Vagina (tissue), 2 donors: ENCODE measurements around the gene ATP5PD.

ENCODE experiments used
- POLR2A ChIP-seq, 2 donors: fragments of 450-650 bp; IDR thresholded peaks; one replicate each; pipeline ENCODE4 v1.6.1; 2017; ENCODE audit warnings: antibody characterized with exemption in 2 of 2, mild to moderate bottlenecking in 2 of 2, moderate library complexity in 2 of 2
- TF ChIP-seq, protein P1 (sequence below), 3 experiments: fragments of 450-650 bp in 2 of 3; fragments of 200-600 bp in 1 of 3; sonication (generic) in 1 of 3; IDR thresholded peaks; one replicate each; pipeline ENCODE4 v1.5.1; 2017 to 2019; ENCODE audit warnings: antibody characterized with exemption in 3 of 3, mild to moderate bottlenecking in 2 of 3, moderate library complexity in 2 of 3

DNA sequence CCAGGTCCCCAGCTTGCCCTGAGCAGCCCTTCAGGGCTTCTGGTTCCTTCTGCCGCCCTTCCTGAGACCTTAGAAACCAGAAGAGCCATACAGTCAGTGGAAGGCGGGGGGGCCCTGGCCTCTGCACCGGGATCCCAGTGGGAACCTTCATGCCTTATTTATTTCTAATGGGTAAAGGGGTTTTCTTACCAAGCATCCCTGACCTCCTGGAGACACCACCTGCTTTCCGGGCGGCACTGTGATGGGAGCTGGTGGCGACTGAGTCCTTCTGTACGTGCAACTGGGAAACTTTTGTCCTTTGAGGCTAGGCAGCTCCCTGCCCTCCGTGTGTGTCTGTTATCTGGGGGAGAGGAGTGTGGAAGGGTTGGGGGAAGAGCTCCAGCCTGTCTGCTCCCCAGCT lies 41.5 kb downstream of the ATP5PD start:
- TF ChIP-seq, protein P1, sequence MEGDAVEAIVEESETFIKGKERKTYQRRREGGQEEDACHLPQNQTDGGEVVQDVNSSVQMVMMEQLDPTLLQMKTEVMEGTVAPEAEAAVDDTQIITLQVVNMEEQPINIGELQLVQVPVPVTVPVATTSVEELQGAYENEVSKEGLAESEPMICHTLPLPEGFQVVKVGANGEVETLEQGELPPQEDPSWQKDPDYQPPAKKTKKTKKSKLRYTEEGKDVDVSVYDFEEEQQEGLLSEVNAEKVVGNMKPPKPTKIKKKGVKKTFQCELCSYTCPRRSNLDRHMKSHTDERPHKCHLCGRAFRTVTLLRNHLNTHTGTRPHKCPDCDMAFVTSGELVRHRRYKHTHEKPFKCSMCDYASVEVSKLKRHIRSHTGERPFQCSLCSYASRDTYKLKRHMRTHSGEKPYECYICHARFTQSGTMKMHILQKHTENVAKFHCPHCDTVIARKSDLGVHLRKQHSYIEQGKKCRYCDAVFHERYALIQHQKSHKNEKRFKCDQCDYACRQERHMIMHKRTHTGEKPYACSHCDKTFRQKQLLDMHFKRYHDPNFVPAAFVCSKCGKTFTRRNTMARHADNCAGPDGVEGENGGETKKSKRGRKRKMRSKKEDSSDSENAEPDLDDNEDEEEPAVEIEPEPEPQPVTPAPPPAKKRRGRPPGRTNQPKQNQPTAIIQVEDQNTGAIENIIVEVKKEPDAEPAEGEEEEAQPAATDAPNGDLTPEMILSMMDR (IDR thresholded peaks at IDR 0.05) = no peak
- no peak for TF ChIP-seq POLR2A (IDR thresholded peaks at IDR 0.05)
